Hepatocyte (in vitro differentiated cells): ENCODE results near the gene ZNF574. TPM values are rescaled to one million over a fixed set of nuclear protein-coding genes. Genes with fewer than 3 reads are reported as not detected.

ENCODE experiments used
- DNase-seq: peaks from one replicate; pipeline ENCODE4 v3.0.0-alpha.2; 2016; ENCODE audit warnings: low spot score
- H2AFZ ChIP-seq: fragments of 200-600 bp; sonication (generic); 2 replicates; pipeline ENCODE4 v1.6.0; 2016; ENCODE audit warnings: antibody characterized with exemption, mild to moderate bottlenecking
- H3K27ac ChIP-seq: fragments of 200-600 bp; sonication (generic); 2 replicates; pipeline ENCODE4 v1.5.1; 2016; ENCODE audit warnings: mild to moderate bottlenecking
- H3K27me3 ChIP-seq: fragments of 200-600 bp; sonication (generic); 2 replicates; pipeline ENCODE4 v1.6.1; 2016
- H3K36me3 ChIP-seq: fragments of 200-600 bp; sonication (generic); replicated peaks from 2 replicates; pipeline ENCODE4 v1.5.1; 2016; ENCODE audit warnings: low read depth; ENCODE audit not compliant: insufficient read depth
- H3K4me1 ChIP-seq: fragments of 200-600 bp; sonication (generic); 2 replicates; pipeline ENCODE4 v1.5.1; 2016; ENCODE audit warnings: mild to moderate bottlenecking, moderate library complexity; ENCODE audit not compliant: insufficient read depth
- H3K4me2 ChIP-seq: fragments of 200-600 bp; sonication (generic); 2 replicates; pipeline ENCODE4 v1.6.0; 2016
- H3K4me3 ChIP-seq: fragments of 200-600 bp; sonication (generic); 2 replicates; pipeline ENCODE4 v1.5.1; 2016; ENCODE audit warnings: mild to moderate bottlenecking
- H3K79me2 ChIP-seq: fragments of 200-600 bp; sonication (generic); 2 replicates; pipeline ENCODE4 v1.6.0; 2017; ENCODE audit warnings: mild to moderate bottlenecking
- H3K9me2 ChIP-seq: fragments of 200-600 bp; sonication (generic); replicated peaks from 2 replicates; pipeline ENCODE4 v1.6.0; 2017; ENCODE audit warnings: mild to moderate bottlenecking; ENCODE audit not compliant: insufficient read depth
- H3K9me3 ChIP-seq: fragments of 200-600 bp; sonication (generic); 2 replicates; pipeline ENCODE4 v1.5.1; 2016; ENCODE audit warnings: low read depth, mild to moderate bottlenecking
- H4K20me1 ChIP-seq: fragments of 200-600 bp; sonication (generic); 2 replicates; pipeline ENCODE4 v1.6.0; 2016; ENCODE audit warnings: mild to moderate bottlenecking; ENCODE audit not compliant: insufficient read depth, poor library complexity, severe bottlenecking
- CTCF ChIP-seq: fragments of 200-600 bp; sonication (generic); IDR thresholded peaks from 2 replicates; pipeline ENCODE4 v1.5.1; 2016; ENCODE audit warnings: antibody characterized with exemption, mild to moderate bottlenecking; ENCODE audit not compliant: poor library complexity
- EZH2 ChIP-seq: fragments of 200-600 bp; sonication (generic); IDR thresholded peaks from 2 replicates; pipeline ENCODE4 v1.6.1; 2016; ENCODE audit warnings: antibody characterized with exemption, mild to moderate bottlenecking, borderline replicate concordance
- EZH2phosphoT487 ChIP-seq: fragments of 200-600 bp; sonication (generic); IDR thresholded peaks from one replicate; pipeline ENCODE4 v1.6.1; 2018; ENCODE audit warnings: antibody characterized with exemption, mild to moderate bottlenecking, low read depth, moderate library complexity; ENCODE audit not compliant: unreplicated experiment, severe bottlenecking
- WGBS: methylation state at CpG from one replicate; pipeline ENCODE4 v1.1.6; 2016; ENCODE audit warnings: low lambda C conversion rate; ENCODE audit errors: missing lambda C conversion rate; 5-methylcytosine and 5-hydroxymethylcytosine counted together
- polyA plus RNA-seq: library from polyadenylated mRNA; unstranded; fragments of >200 nt; fragmentation: Nextera tagmentation; extraction: Ambion mirVana; gene quantifications from 2 replicates; pipeline ENCODE4 v1.2.1, GENCODE V29; 2016
- total RNA-seq: library from RNA; depleted of rRNA; stranded (reverse); fragments of >200 nt; gene quantifications from 2 replicates; pipeline ENCODE4 v1.2.3, GENCODE V29; 2014

The ZNF574 gene
- total and polyA plus RNA-seq, 2 experiments from 2014 or later = 10.7 to 13.6 TPM

DNA sequence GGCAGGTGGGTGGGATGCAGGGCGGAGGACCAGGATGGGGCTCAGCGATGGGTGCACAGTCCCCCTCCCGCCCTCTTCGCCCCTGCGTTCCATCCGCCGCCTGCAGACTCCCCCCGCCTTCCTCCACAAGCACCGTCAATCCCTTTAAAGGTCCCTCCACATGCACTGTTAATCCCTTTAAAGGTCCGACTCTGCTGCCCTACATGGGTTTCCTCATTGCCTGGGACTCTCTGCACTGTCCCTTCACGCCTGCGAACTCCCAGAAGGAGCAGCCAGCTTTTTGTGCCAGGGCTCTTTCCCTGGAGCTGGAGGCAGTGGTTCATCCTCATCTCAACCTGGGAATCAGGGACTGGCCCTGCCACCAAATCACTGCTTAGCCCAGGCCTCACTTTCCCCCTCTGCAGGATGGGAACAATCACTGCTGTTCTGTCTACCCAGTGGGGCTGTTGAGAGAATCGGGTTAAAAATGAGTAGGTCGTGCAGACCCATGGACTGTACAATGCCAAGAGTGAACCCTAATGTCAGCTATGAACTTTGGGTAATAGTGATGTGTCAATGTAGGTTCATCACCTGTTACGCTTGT is 20.4 kb downstream of the ZNF574 start:
- Histone ChIP-seq H3K36me3 (no peaks in the 10 kb centered on the region), H3K9me2 (no peaks in the 10 kb centered on the region), H3K4me2 (no peak overlapping the region), H4K20me1 (no peaks in the 10 kb centered on the region), H3K27me3 (peaks cover 7% of the 10 kb centered on the region), H3K4me3 (no peak overlapping the region), H2AFZ (no peak overlapping the region), H3K4me1 (no peaks in the 10 kb centered on the region), H3K9me3 (no peaks in the 10 kb centered on the region), H3K79me2 (no peaks in the 10 kb centered on the region), H3K27ac (no peak overlapping the region)
- DNase-seq = no peak
- no peak for TF ChIP-seq EZH2phosphoT487
- TF ChIP-seq EZH2 = no peak
- no peak for TF ChIP-seq CTCF
- 67% methylated on average over 6 of the region's 15 CpGs for WGBS

- Histone ChIP-seq H3K4me3 (no peak overlapping the region), H3K9me2 (no peaks in the 10 kb centered on the region), H2AFZ (no peak overlapping the region), H3K27me3 (peaks cover 7% of the 10 kb centered on the region), H3K79me2 (no peaks in the 10 kb centered on the region), H3K9me3 (no peaks in the 10 kb centered on the region), H3K27ac (no peak overlapping the region), H4K20me1 (no peaks in the 10 kb centered on the region), H3K4me2 (no peak overlapping the region), H3K36me3 (no peaks in the 10 kb centered on the region), H3K4me1 (no peaks in the 10 kb centered on the region)
- 81% methylated on average over 5 of the region's 5 CpGs for WGBS
- TF ChIP-seq EZH2 (no peak), CTCF (no peak), EZH2phosphoT487 (no peak)
- DNase-seq = no peak
Observed at GRCh38 chr19:42097461-42097860, 21.5 kb downstream of the ZNF574 start.

GRCh38 chr19:42098781-42099180 is 22.8 kb downstream of the ZNF574 start:
- Histone ChIP-seq H3K4me3 (no peak overlapping the region), H3K4me2 (no peak overlapping the region), H2AFZ (no peak overlapping the region), H3K9me2 (no peaks in the 10 kb centered on the region), H3K4me1 (no peaks in the 10 kb centered on the region), H3K27ac (no peak overlapping the region), H4K20me1 (no peaks in the 10 kb centered on the region), H3K79me2 (no peaks in the 10 kb centered on the region), H3K27me3 (peaks cover 7% of the 10 kb centered on the region), H3K9me3 (no peaks in the 10 kb centered on the region), H3K36me3 (no peaks in the 10 kb centered on the region)
- no peak for TF ChIP-seq EZH2
- TF ChIP-seq EZH2phosphoT487 = no peak
- no peak for TF ChIP-seq CTCF
- DNase-seq = no peak
- 82% methylated on average over 6 of the region's 6 CpGs for WGBS
